Measurements from ENCODE around the gene TMEM79. TPM values are rescaled to one million over a fixed set of nuclear protein-coding genes. Genes with fewer than 3 reads are reported as not detected.

Gene TMEM79
- total and polyA plus RNA-seq, 2 donors (not counting 3 experiments of a cell fraction or from before 2014, with no cell fraction given), result 3.0 to 4.8 TPM

DNA sequence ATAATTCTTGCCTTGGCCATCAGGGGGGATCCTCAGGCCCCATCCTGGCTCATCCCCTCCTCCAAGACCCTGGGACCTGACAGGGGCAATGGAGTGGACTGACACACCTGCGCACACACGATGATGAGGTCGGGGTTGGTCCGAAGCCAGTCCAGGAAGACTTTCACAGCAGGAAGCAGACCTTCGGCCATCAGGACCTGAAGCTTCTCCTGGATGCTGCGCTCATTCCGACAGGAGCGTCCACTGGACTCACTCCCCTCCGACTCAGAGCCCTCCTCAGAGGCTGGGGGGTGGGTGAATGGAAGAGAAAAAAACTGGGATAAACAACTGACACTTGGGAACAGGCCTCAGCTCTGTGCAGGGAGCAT, 20.9 kb upstream of the TMEM79 start:
- Histone ChIP-seq H2AFZ (ENCODE audit: low read depth, low read length) (no peak overlapping the region), H3K9me3 (replicated peaks; ENCODE audit: control insufficient read depth, insufficient read depth, low read length) (no peaks in the 10 kb centered on the region), H3K79me2 (ENCODE audit: control insufficient read depth, insufficient read depth, low read length) (no peaks in the 10 kb centered on the region), H3K36me3 (ENCODE audit: control insufficient read depth in 2 of 2, extremely low read depth in 1 of 2, insufficient read depth in 2 of 2, low read length in 2 of 2) (peaks cover 21 to 82% of the 10 kb centered on the region in 2 experiments), H3K27me3 (ENCODE audit: control insufficient read depth in 2 of 2, insufficient read depth in 2 of 2, low read length in 2 of 2) (no peaks in the 10 kb centered on the region), H3K9ac (replicated peaks; ENCODE audit: extremely low read depth, insufficient read depth, low read length) (no peak overlapping the region), H3K4me1 (ENCODE audit: control insufficient read depth, extremely low read depth, insufficient read depth, low read length) (no peaks in the 10 kb centered on the region), H4K20me1 (replicated peaks; ENCODE audit: control insufficient read depth, extremely low read depth, insufficient read depth, low read length) (no peaks in the 10 kb centered on the region), H3K4me3 (replicated peaks in 1 of 3; ENCODE audit: insufficient read depth in 1 of 3, low read depth in 1 of 3, low read length in 3 of 3) (no peak overlapping the region), H3K9me1 (replicated peaks; ENCODE audit: control insufficient read depth, extremely low read depth, insufficient read depth, low read length) (no peaks in the 10 kb centered on the region), H3K27ac (ENCODE audit: insufficient read depth, low read depth, low read length) (no peak overlapping the region), H3K4me2 (ENCODE audit: insufficient read depth, low read length) (no peak overlapping the region)
- TF ChIP-seq MYC (IDR thresholded peaks at IDR 0.05; ENCODE audit: low read depth, low read length), result no peak
- TF ChIP-seq FOS (IDR thresholded peaks at IDR 0.05; ENCODE audit: borderline replicate concordance, insufficient read depth, low read length), result no peak
- TF ChIP-seq POLR2A (IDR thresholded peaks at IDR 0.05; ENCODE audit: low read depth, low read length), result no peak
- CTCF ChIA-PET, result no interaction called here
- DNase-seq (ENCODE audit: low read depth, low spot score) (no peak), FAIRE-seq (no peak)
- dilution Hi-C loops (cut with MboI; ENCODE audit: extremely low pct_ligation_motif_present, low sequenced_read_pairs) (no loop called here), intact Hi-C loops (cut with micrococcal nuclease) (no loop called here)
- POLR2A ChIA-PET, result no interaction called here
- no TSS peak for BruUV-seq (replicated peaks)

DNA sequence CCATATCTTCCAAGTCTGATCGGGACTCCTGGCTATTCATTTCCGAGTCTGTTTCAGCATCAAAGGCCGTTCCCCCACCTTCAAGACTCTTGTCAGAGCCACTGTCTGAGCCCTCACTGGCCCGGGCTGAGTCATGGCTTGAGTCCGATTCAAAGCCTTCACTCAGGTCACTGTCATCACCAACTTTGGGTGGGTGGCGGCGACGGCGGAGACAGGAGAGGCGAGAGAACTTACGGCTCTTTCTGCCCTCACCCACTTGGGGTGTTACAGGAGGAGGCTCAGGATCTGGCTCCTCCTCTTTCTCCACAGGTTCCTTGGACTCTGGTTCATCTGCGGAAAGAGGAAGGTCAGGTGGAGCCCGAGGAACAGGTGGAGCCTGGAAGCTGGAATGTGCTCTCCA, 18.1 kb upstream of the TMEM79 start:
- Histone ChIP-seq H3K4me1 (ENCODE audit: control insufficient read depth, extremely low read depth, insufficient read depth, low read length) (no peaks in the 10 kb centered on the region), H4K20me1 (replicated peaks; ENCODE audit: control insufficient read depth, extremely low read depth, insufficient read depth, low read length) (no peaks in the 10 kb centered on the region), H3K9ac (replicated peaks; ENCODE audit: extremely low read depth, insufficient read depth, low read length) (no peak overlapping the region), H3K9me3 (replicated peaks; ENCODE audit: control insufficient read depth, insufficient read depth, low read length) (no peaks in the 10 kb centered on the region), H3K4me3 (replicated peaks in 1 of 3; ENCODE audit: insufficient read depth in 1 of 3, low read depth in 1 of 3, low read length in 3 of 3) (no peak overlapping the region), H3K9me1 (replicated peaks; ENCODE audit: control insufficient read depth, extremely low read depth, insufficient read depth, low read length) (no peaks in the 10 kb centered on the region), H3K36me3 (ENCODE audit: control insufficient read depth in 2 of 2, extremely low read depth in 1 of 2, insufficient read depth in 2 of 2, low read length in 2 of 2) (peaks cover 17 to 64% of the 10 kb centered on the region in 2 experiments), H3K4me2 (ENCODE audit: insufficient read depth, low read length) (no peak overlapping the region), H3K79me2 (ENCODE audit: control insufficient read depth, insufficient read depth, low read length) (no peaks in the 10 kb centered on the region), H3K27me3 (ENCODE audit: control insufficient read depth in 2 of 2, insufficient read depth in 2 of 2, low read length in 2 of 2) (no peaks in the 10 kb centered on the region), H2AFZ (ENCODE audit: low read depth, low read length) (no peak overlapping the region), H3K27ac (ENCODE audit: insufficient read depth, low read depth, low read length) (no peak overlapping the region)
- TF ChIP-seq MYC (IDR thresholded peaks at IDR 0.05; ENCODE audit: low read depth, low read length) (no peak), GATA2 (IDR thresholded peaks at IDR 0.05; ENCODE audit: insufficient read depth, insufficient read length, low read depth, low read length) (no peak), JUN (IDR thresholded peaks at IDR 0.05; ENCODE audit: borderline replicate concordance, insufficient read depth, insufficient read length, low read depth) (no peak), POLR2A (IDR thresholded peaks at IDR 0.05; ENCODE audit: low read depth, low read length) (no peak), EZH2 (IDR thresholded peaks at IDR 0.05; ENCODE audit: borderline replicate concordance, low read depth, low read length, severe bottlenecking) (no peak), FOS (IDR thresholded peaks at IDR 0.05; ENCODE audit: borderline replicate concordance, insufficient read depth, low read length) (no peak), POLR2AphosphoS5 (IDR thresholded peaks at IDR 0.05; ENCODE audit: insufficient read depth, low read depth, low read length) (no peak)
- TF ChIP-seq, protein P1, sequence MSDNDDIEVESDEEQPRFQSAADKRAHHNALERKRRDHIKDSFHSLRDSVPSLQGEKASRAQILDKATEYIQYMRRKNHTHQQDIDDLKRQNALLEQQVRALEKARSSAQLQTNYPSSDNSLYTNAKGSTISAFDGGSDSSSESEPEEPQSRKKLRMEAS (IDR thresholded peaks at IDR 0.05; ENCODE audit: insufficient read depth, insufficient read length), result no peak
- TF ChIP-seq, protein P2, sequence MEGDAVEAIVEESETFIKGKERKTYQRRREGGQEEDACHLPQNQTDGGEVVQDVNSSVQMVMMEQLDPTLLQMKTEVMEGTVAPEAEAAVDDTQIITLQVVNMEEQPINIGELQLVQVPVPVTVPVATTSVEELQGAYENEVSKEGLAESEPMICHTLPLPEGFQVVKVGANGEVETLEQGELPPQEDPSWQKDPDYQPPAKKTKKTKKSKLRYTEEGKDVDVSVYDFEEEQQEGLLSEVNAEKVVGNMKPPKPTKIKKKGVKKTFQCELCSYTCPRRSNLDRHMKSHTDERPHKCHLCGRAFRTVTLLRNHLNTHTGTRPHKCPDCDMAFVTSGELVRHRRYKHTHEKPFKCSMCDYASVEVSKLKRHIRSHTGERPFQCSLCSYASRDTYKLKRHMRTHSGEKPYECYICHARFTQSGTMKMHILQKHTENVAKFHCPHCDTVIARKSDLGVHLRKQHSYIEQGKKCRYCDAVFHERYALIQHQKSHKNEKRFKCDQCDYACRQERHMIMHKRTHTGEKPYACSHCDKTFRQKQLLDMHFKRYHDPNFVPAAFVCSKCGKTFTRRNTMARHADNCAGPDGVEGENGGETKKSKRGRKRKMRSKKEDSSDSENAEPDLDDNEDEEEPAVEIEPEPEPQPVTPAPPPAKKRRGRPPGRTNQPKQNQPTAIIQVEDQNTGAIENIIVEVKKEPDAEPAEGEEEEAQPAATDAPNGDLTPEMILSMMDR (IDR thresholded peaks at IDR 0.05; ENCODE audit: extremely low read depth in 1 of 2, insufficient read depth in 1 of 2, low read depth in 1 of 2, low read length in 2 of 2), result no peak
- no peak for FAIRE-seq
- dilution Hi-C loops (cut with MboI; ENCODE audit: extremely low pct_ligation_motif_present, low sequenced_read_pairs) (no loop called here), intact Hi-C loops (cut with micrococcal nuclease) (no loop called here)
- POLR2A ChIA-PET, result no interaction called here
- no peak for DNase-seq (ENCODE audit: low read depth, low spot score)
- TSS peak; percentile 68 for BruUV-seq (replicated peaks)
- CTCF ChIA-PET, result no interaction called here
